ENCODE results near the gene RAD51B.
"Not testable (repeated sequence)": the region's sequence is repeated elsewhere in the genome, so short reads cannot be mapped to it uniquely, and the experiment has no call there.

Gene RAD51B

DNA sequence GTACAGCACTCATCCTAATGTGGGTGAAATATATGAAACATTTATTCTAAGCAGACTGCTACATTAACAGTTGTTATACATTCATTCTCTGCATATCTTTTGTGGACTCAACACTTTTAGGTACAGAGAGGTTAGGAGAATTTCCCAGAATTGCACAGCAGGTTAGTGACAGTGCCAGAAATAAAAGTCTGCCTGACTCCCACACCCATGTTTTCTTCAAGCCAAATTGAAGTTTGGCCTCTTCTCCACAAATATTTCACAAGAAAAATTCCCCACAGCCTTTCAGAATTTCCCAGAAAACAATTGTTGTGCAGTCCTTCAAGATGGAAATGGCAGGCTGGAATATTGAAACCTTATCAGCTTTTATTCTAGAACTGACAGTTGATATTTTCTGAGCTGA, 464.8 kb downstream of the RAD51B start:
- no peak for DNase-seq

DNA sequence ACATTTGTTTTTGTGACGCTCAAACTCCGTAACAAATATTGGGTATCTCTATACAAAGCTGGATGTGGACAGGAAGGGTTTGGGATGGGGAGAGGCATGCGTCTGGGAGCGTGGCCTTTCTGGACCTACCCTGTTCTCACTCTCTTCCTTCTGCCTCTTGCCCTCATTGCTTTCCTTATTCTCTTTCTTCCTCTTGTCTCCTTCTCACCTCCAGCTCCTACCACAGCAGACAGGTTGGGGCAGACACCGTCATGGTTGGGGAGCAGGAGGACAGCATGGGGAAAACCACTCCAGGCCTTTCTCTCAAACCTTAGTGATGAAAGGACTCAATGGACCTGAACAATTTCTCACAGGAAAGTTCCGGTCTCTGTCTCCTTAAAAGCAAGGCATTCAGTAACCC, 465.3 kb downstream of the RAD51B start:
- DNase-seq: no peak

GRCh38 chr14:68285421-68286179, 466.0 kb downstream of the RAD51B start:
- no peak for DNase-seq

DNA sequence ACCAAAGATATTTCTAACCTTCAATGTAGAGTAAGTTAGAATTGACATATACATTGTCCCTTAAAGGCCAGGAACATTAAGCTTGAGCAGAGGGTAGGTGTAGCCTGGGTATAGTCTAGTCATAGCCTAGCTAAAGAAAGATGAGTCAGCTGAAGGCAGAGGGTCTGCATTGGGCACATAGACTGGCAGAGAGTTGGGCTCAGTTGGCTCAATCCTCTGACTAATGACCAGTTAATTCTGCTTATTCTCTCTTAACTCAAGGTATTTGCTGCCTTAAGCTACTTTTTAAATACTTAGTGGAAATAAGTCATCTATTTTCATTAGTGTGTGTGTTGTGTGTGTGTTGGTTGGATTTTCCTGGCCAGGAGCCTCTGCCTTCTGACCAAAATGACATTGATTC, 467.1 kb downstream of the RAD51B start:
- no peak for DNase-seq

DNA sequence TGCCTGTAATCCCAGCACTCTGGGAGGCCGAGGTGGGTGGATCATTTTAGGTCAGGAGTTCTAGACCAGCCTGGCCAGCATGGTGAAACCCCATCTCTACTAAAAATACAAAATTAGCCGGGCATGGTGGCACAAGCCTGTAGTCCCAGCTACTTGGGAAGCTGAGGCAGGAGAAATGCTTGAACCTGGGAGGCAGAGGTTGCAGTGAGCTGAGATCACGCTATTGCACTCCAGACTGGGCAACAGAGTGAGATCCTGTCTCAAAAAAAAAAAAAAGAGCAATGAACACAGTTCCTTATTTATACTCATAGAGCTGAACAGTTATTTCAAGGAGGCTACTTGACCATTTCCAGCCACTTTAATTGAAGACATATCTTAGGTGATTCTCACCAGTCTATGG, 469.9 kb downstream of the RAD51B start:
- not testable (repeated sequence) for DNase-seq

DNA sequence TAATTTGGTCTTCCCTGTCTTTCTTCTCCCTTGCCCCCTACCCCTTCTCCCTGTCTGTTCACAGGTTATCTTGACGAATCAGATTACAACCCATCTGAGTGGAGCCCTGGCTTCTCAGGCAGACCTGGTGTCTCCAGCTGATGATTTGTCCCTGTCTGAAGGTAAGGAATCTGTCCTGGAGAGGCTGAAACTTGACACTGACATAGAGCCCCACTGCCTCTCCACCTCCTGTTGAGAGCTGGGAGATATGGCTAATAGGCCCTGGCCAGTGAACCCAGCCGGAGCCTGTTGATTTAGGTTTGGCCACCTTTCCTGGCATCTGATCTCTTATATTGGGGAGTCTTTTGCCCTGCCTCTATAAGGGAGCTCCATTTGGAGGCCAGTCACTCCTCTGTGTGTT, 472.2 kb downstream of the RAD51B start:
- DNase-seq: no peak

GRCh38 chr14:68292441-68293215, 473.0 kb downstream of the RAD51B start:
- DNase-seq: no peak

DNA sequence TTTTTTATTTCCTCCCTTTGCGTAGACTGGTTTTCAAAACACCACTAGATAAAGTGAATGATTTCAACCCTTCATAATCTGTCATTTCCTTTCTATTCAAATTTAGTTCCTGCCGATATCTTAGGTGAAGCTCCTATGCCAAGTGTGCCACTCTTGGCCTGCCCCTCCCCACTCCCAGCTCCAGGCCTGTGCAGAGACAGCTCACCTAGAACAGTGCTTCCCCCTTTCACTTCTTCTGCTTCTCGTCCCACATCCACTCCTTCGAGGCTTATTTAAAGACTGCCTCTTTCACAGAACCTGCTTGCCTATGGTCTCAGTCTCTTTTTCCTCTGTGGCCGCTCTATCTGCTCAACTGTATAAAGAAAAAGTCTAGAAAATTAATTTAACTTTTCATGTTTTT, 473.8 kb downstream of the RAD51B start:
- no peak for DNase-seq

- no peak for DNase-seq
These were observed 475.8 kb downstream of the RAD51B start for GRCh38 chr14:68295316-68295816.

- no peak for DNase-seq
These were observed 477.5 kb downstream of the RAD51B start for GRCh38 chr14:68297039-68297438.

- no peak for DNase-seq
These were observed 478.4 kb downstream of the RAD51B start for GRCh38 chr14:68297876-68298468.

GRCh38 chr14:68300608-68301007, 481.0 kb downstream of the RAD51B start:
- DNase-seq: no peak

- DNase-seq: no peak
These were observed 481.6 kb downstream of the RAD51B start for GRCh38 chr14:68301219-68301618.

GRCh38 chr14:68302938-68303337, 483.4 kb downstream of the RAD51B start:
- DNase-seq: not testable (repeated sequence)

GRCh38 chr14:68305738-68306137, 486.2 kb downstream of the RAD51B start:
- no peak for DNase-seq

DNA sequence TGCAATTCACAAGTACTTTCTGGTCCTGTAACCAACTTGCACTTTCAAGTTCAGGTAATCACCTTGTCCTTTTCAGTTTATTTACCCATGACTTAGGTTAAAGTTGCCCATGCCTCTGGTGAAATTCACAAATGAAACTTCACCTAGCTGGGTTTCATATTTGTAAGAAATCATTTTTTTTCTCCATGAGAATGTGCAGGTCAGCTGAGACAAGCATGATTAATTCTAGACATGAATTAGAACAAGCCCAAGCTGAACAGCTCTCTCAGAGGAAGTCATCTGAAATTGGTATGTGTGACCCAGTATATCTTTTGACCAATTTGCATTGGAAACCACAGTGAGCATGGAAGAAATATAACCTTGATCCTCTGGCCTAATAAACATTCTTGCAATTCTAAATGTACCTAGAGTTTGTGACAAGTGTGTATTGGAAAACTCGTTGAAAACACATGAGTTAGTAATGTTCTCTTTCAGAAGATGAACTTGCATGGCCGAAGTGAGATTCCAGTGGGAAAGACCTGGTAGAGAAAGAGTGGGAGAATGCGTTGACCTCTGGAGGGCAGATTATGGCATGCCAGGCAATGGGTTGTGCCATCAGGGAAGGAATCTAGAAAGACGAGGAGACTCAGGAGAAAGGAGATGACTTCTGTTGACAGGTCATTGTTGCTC, 486.8 kb downstream of the RAD51B start:
- no peak for DNase-seq

DNA sequence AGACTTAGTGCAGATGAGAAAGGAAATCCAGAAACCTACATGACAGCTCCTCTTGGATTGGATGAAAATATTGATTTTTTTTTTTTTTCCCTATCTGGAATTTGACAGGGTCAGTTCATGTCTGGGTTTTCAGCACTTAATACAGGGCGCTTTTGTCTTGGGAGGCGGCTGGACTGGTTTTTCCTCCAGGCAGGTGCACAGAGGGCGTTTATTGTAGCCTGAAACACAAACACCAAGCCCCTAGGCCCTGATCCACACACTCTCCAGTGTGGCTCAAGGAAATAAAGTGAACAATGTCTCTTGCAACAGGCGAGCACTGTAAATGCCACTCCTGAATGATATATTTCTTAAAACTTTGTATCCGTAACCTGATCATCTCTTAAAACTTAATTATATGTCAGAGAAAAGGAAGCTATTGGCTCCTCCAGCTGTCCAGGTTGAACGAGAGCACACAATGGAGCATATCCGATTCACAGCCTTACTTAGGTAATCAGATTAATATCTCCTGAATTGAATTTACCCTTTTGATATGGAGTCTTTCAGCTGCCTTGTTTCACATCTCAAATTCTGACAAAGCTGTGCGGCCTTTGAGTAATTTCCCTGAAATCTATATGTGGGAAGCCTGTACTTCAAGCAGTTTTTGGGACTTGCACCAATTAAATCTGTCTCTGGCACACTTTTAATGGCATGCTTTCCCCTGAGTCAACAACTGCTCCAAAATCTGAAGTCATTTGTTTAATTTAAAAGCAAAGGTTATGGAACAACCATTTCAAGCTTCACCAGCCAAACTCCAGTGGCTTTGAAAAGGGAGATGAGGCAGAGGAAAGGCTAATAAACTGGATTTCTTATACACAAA, 487.6 kb downstream of the RAD51B start:
- no peak for DNase-seq

DNA sequence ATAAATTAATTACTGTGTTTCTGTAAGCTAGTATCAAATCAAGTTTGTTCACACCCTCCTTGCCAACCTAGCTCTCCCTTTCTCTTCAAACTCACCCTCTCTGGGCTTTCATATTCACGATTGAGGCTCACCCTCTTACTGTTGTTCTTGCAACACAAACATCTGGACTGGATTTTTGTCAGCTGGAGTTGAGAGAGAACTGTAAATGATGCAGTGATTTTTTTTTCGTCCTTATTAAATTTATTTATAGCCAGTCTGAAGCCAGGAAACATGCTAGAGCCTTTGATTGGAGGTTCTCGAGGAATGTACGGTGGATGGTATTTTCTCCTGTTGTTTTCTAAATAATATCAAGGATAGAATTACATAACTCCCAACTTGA, 488.2 kb downstream of the RAD51B start:
- DNase-seq: no peak

GRCh38 chr14:68308726-68309520, 489.3 kb downstream of the RAD51B start:
- no peak for DNase-seq

GRCh38 chr14:68309616-68310015, 490.0 kb downstream of the RAD51B start:
- no peak for DNase-seq

DNA sequence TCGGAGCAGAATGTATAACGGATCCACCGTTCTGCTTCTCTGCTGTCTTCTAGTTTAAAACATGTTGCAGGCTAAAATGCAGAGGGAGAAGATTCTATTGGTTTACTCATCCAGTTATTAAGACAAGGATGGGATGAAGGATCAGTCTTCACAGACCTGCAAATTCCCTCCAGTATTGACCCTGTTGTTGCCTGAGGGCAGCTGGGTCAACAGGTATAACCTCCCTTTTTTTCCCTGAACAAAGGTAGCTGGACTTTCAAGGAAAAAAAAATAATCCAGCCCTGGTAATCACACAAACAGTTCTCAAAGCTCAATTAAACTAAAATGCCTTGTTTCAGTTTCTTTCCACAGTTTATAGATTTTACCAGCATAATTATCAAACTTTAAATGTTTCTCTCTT, 492.7 kb downstream of the RAD51B start:
- DNase-seq: no peak
